ENCODE data around the gene SMARCA4. TPM values are rescaled to one million over a fixed set of nuclear protein-coding genes. Genes with fewer than 3 reads are reported as not detected.
"Not testable (repeated sequence)": the region's sequence is repeated elsewhere in the genome, so short reads cannot be mapped to it uniquely, and the experiment has no call there.

Gene SMARCA4
- polyA plus RNA-seq, 4 donors = 75.6 to 163 (median 148) TPM

DNA sequence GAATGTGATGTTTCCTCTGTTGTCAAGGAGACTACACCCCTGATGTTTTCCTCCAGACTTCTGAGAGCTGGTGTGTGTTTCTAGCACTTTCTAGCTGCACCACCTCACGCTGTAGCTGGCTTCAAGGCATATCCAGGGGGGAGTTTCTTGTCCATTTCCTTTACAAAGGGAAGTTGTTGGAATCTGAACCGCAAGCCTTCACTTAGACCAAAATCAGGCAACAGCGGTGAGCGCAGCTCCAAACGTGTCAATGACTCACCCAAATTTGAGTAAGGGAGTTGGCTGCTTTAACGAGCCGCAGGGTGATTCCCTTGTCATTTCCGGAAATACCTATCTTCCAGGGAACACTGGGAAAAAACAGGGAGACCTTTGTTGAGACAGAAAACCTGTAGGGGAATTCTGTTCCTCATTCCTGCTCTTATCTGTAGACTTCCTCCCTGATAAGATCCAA, 130.9 kb downstream of the SMARCA4 start:
- no peak for DNase-seq (ENCODE audit: low read depth in 4 of 4, low spot score in 3 of 4)

- DNase-seq (ENCODE audit: low read depth in 4 of 4, low spot score in 3 of 4) = no peak
Measured at GRCh38 chr19:11092181-11092538, 131.3 kb downstream of the SMARCA4 start.

DNA sequence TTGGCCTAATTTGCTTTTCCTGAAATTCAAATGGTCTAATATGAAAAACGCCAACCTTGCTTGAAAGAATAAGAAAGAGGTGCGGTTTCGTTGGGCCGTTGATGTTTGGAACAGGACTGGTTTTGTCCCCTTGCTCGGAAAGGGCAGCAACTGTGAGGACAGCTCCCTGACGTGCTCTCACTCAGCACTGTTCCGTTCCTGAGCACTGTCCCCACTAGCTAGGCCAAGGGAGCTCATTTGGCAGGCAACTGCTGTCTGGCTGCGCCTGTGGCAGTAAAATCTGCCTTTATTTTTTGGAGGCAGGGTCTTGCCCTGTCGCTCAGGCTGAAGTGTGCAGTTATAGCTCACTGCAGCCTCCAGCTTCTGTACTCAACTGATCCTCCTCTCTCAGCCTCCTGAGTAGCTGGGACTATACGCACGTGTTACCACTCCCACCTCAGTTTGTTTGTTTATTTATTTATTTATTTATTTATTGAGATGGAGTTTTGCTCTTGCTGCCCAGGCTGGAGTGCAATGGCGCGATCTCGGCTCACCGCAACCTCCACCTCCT, 132.9 kb downstream of the SMARCA4 start:
- no peak for DNase-seq (ENCODE audit: low read depth in 4 of 4, low spot score in 3 of 4)

DNA sequence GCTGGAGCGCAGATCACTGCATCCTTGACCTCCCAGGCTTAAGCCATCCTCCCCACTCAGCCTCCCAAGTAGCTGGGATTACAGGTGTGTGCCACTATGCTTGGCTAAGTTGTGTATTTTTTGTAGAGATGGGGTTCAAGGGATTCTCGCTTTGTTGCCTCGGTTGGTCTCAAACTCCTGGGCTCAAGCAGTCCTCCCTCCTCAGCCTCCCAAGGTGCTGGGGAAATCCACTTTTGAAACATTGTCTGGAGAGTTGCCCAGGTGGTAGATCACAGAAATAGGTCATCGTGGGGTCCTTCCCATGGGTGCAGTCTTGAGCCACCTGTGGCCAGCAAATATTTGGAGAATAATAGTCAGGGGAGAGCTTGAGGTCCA, 133.7 kb downstream of the SMARCA4 start:
- DNase-seq (ENCODE audit: low read depth in 4 of 4, low spot score in 3 of 4) = no peak

- DNase-seq (ENCODE audit: low read depth in 4 of 4, low spot score in 3 of 4) = no peak
Measured at GRCh38 chr19:11096210-11096841, 135.5 kb downstream of the SMARCA4 start.

- not testable (repeated sequence) for DNase-seq (ENCODE audit: low read depth in 4 of 4, low spot score in 3 of 4)
Measured at GRCh38 chr19:11097367-11097766, 136.5 kb downstream of the SMARCA4 start.

DNA sequence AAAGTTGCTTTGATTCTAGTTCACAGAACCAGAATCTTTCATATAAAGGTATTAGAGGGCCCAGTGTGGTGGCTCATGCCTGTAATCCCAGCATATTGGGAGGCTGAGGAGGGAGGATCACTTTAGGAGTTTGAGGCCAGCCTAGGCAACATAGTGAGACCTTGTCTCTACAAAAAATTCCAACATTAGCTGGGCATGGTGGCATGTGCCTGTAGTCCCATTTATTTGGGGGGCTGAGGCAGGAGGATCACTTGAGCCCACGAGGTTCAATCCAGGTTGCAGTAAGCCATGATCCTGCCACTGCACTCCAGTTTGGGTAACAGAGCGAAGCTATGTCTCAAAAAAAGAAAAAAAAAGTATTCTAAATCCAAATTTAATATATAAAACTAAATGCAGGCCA, 137.5 kb downstream of the SMARCA4 start:
- no peak for DNase-seq (ENCODE audit: low read depth in 4 of 4, low spot score in 3 of 4)

DNA sequence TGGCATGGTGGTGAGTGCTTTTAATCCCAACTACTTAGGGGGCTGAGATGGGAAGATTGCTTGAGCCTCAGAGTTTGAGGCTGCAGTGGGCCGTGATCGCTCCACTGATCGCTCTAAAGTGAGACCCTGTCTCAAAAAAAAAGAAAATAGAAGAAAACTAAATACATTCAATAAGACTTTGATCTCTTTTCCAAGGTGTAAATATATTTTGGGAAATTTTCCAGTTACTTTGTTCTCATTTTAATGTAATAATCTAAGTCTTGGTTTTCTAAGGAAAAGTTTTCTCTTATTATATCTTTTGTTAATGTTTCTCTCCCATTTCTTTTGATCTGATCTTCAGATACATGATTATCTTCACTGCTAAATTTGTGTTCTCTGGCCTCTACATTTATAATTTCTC, 138.0 kb downstream of the SMARCA4 start:
- no peak for DNase-seq (ENCODE audit: low read depth in 4 of 4, low spot score in 3 of 4)

- DNase-seq (ENCODE audit: low read depth in 4 of 4, low spot score in 3 of 4) = no peak
Measured at GRCh38 chr19:11100049-11100448, 139.2 kb downstream of the SMARCA4 start.

GRCh38 chr19:11101057-11101456, 140.2 kb downstream of the SMARCA4 start:
- DNase-seq (ENCODE audit: low read depth in 4 of 4, low spot score in 3 of 4) = no peak

GRCh38 chr19:11102944-11103343, 142.1 kb downstream of the SMARCA4 start:
- no peak for DNase-seq (ENCODE audit: low read depth in 4 of 4, low spot score in 3 of 4)

DNA sequence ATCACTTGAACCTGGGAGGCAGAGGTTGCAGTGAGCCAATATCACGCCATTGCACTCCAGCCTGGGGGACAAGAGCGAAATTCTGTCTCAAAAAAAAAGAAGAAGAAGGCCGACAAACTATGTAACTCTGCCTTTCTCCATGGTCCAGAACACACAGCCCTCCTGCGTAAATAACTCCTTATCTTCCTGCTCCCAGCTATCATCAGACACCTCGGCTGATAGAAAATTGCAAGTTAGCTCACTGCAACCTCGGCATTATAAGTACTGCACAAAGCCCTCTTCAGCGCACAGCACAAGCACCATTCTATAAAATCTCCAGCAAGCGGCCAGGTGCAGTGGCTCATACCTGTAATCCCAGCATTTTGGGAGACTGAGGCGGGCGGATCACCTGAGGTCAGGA, 142.8 kb downstream of the SMARCA4 start:
- not testable (repeated sequence) for DNase-seq (ENCODE audit: low read depth in 4 of 4, low spot score in 3 of 4)

- no peak for DNase-seq (ENCODE audit: low read depth in 4 of 4, low spot score in 3 of 4)
Measured at GRCh38 chr19:11105014-11105636, 144.3 kb downstream of the SMARCA4 start.

GRCh38 chr19:11106477-11106876, 145.6 kb downstream of the SMARCA4 start:
- no peak for DNase-seq (ENCODE audit: low read depth in 4 of 4, low spot score in 3 of 4)

- no peak for DNase-seq (ENCODE audit: low read depth in 4 of 4, low spot score in 3 of 4)
Measured at GRCh38 chr19:11108746-11109145, 147.9 kb downstream of the SMARCA4 start.

DNA sequence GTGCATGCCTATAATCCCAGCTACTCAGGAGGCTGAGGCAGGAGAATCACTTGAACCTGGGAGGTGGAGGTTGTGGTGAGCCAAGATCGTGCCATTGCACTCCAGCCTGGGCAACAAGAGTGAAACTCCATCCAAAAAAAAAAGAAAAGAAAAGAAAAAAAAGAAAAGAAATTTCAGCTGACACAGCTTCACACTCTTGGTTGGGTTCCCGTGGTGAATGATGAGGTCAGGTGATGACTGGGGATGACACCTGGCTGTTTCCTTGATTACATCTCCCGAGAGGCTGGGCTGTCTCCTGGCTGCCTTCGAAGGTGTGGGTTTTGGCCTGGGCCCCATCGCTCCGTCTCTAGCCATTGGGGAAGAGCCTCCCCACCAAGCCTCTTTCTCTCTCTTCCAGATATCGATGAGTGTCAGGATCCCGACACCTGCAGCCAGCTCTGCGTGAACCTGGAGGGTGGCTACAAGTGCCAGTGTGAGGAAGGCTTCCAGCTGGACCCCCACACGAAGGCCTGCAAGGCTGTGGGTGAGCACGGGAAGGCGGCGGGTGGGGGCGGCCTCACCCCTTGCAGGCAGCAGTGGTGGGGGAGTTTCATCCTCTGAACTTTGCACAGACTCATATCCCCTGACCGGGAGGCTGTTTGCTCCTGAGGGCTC, 150.4 kb downstream of the SMARCA4 start:
- no peak for DNase-seq (ENCODE audit: low read depth in 4 of 4, low spot score in 3 of 4)

- DNase-seq (ENCODE audit: low read depth in 4 of 4, low spot score in 3 of 4) = no peak
Measured at GRCh38 chr19:11111771-11112144, 150.9 kb downstream of the SMARCA4 start.

Other genes with a start within 250 kb of the SMARCA4 start
- 100 to 1,000 TPM in 3 of 4 donors, 10 to 100 TPM in 1; 68.8 to 166 (median 125) TPM for gene DNM2, start 243.0 kb upstream of the SMARCA4 start, polyA plus RNA-seq (ENCODE audit: insufficient read length in 4 of 4)
- 10 to 100 TPM; 42.8 to 57.6 (median 48.4) TPM for gene TMED1, start 124.8 kb upstream of the SMARCA4 start, polyA plus RNA-seq (ENCODE audit: insufficient read length in 4 of 4)
- gene C19orf38, start 112.6 kb upstream of the SMARCA4 start, polyA plus RNA-seq (ENCODE audit: insufficient read length in 4 of 4) = 1 to 10 TPM; 1.9 to 4.7 (median 2.2) TPM
- gene CARM1, start 89.5 kb upstream of the SMARCA4 start, polyA plus RNA-seq (ENCODE audit: insufficient read length in 4 of 4) = 10 to 100 TPM; 42.8 to 54.5 (median 48.5) TPM
- gene YIPF2, start 32.4 kb upstream of the SMARCA4 start, polyA plus RNA-seq (ENCODE audit: insufficient read length in 4 of 4) = 10 to 100 TPM; 36.7 to 54.7 (median 38.9) TPM
- 10 to 100 TPM; 17.5 to 33.6 (median 26.4) TPM for gene TIMM29, start 32.2 kb upstream of the SMARCA4 start, polyA plus RNA-seq (ENCODE audit: insufficient read length in 4 of 4)
- gene LDLR, start 128.4 kb downstream of the SMARCA4 start, polyA plus RNA-seq (ENCODE audit: insufficient read length in 4 of 4) = 10 to 100 TPM; 17.9 to 26.9 (median 25.0) TPM
- 10 to 100 TPM; 15.8 to 20.0 (median 17.9) TPM for gene SPC24, start 194.8 kb downstream of the SMARCA4 start, polyA plus RNA-seq (ENCODE audit: insufficient read length in 4 of 4)
- gene KANK2, start 236.5 kb downstream of the SMARCA4 start, polyA plus RNA-seq (ENCODE audit: insufficient read length in 4 of 4) = 100 to 1,000 TPM; 110 to 199 (median 130) TPM

Measured in left renal pelvis (tissue), 4 donors.